ENCODE results near the gene MYOM3.

MYOM3 gene

DNA sequence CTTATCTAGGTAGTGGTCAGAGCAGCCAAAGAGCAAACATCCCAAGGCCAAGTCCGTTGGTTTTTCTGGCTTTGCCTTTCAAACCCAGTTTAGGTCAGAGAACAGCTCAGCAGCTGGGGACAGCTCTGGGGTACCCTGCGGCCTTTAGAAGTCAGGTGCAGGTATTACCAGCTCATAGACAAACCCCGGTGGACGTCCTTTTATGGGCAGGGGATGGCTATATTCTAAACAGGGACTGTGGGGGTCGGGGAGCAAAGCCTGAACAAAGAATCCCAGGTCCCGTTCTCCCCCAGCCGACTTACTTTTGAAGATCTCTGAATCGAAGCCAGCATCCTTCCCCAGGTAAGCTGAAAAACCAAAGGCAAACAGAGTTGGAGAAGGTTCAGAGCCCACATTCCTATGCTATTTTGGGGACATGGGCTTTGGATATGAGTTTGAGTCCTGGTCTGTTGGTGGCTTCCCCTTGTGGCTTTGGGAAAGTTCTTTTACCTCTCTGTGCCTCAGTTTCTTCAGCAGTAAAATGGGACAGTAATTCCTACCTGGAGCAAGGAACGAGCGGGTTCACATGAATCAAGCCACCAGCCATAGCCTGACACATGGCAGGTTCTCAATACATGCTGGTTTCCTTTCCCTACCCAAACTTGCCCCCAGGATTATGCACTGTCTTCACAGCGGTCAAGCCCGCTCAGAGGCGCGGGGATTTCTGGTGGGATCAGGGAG lies 16.6 kb downstream of the MYOM3 start:
- DNase-seq, result no peak

GRCh38 chr1:24094554-24094953 lies 17.4 kb downstream of the MYOM3 start:
- DNase-seq, result no peak

DNA sequence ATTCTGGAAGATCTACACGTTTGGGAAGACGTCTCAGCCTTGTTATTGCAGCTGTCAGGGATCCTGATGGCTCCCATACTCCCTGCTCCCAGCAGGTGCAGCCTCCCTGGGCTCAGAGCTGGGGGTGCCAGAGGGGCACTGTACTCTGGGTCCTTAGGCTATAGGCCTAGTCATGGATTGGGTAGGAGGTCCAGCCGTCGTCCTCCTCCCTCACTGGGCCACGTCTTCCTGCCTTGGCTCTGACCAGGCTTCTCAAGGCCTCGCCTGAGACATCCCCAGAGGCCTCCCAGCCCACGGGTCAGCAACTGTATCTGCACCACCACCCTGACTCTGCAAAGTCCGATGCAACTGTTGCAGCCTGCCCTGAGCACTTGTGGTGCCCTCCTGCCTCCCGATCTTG lies 18.2 kb downstream of the MYOM3 start:
- DNase-seq, result no peak

DNA sequence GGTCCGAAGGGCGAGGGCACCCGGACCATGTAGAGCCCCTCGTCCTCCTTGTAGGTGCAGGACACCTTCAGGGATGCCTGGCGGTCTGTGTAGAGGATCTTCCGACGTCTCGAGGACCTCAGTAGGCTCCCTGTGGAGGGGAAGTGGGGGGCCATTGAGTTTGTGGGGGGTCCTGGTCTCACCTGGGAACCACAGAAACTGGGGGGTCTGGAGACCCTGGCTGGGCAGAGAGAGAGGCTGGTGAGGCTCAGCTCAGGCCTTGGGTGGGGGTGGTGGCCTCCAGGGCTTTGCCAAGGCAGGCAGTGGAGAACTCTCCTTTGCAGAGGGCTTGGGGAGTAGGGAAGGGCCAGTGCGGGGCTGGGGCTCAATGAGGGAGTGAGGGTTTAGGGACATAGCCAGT lies 19.0 kb downstream of the MYOM3 start:
- no peak for DNase-seq

GRCh38 chr1:24091971-24092482 lies 19.9 kb downstream of the MYOM3 start:
- DNase-seq, result no peak

- no peak for DNase-seq
Measured at GRCh38 chr1:24090736-24091135, 21.2 kb downstream of the MYOM3 start.

DNA sequence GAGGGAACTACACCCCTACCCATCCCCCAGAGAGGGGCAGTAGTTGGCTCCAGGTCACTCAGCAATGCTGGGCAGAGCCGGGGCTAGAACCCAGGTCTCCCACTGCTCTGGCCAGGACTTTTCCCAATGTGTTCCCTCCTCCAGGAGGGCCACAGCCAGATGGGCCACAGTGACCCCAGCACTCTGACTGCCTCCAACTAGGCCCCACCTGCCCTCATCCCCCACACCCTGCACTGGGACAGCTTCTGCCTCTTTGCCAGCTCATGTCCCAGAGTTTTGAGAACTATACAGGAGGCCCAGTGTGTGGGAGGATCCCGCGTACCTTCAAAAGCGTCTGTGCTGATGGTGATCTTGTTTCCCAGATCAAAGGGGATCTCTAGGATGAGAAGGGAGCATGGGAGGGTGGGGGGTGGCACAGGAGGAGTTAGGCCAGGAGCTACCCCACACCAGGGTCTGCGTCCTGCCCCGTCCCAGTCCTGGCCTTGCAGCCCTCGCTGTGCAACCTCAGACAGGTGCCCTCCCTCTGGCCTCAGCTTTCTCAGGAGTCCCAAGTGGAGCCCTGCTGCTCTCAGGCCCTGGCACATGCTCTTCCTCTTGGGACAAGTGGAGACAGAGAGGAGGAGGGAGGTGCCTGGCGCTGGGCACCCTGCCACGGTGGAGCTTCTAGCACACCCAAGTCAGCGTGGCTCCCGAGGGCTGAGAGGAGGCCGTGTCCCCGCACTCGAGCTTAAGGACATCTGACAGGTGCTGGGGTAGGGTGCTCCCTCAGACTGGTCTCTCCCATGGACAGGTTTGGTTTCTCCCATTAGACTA lies 22.0 kb downstream of the MYOM3 start:
- DNase-seq, result no peak

DNA sequence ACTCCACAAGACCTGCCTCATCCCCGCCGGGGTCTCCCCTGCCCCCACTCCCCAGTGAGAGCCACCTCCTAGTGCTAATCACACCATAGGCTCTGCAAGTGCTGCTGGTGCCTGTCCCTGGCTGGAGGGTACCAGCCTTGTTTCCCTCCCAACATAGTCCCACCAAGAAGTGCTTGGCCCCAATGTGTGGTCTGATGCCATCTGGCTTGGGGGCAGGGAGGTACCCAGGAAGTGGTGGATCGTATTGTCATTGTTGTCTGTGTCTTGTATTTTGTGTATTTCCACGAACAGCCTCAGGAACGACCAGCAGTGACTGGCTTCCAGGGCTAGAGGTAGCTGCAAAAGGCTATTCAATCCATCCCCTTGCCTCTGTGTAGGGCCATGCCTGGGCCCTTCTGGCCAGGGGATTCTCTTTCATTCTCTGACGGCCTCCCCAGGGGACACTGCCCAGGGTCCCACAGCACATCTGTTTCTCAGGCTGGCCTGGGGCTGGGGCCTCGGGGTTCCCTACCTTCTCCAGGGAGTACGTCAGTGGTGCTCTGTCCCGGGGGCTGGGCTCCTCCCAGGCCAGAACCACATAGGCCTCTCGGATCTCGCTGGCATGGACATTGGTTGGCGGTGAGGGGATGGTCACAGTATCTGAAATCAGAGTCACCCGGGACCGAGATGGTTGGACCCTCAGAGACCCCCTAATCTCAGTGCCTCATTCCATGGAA lies 22.8 kb downstream of the MYOM3 start:
- DNase-seq, result no peak

DNA sequence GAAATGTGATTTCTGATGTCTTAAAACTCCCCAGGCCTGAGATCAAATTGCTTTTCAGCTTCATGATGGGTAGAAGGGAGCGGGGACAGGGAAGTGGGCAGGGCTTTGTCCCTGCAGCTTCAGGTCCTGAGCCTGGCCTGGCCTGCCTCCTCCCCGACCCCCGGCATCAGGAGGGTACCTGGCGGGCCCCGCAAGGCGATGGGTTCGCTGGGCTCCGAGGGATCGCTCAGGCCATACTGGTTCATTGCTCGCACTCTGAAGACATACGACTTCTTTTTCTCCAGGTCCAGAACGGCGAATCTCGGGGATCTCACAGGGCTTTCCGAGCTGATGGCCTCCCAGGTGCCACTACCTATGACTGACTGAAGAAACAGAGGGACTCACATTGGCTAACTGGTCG lies 25.5 kb downstream of the MYOM3 start:
- no peak for DNase-seq

DNA sequence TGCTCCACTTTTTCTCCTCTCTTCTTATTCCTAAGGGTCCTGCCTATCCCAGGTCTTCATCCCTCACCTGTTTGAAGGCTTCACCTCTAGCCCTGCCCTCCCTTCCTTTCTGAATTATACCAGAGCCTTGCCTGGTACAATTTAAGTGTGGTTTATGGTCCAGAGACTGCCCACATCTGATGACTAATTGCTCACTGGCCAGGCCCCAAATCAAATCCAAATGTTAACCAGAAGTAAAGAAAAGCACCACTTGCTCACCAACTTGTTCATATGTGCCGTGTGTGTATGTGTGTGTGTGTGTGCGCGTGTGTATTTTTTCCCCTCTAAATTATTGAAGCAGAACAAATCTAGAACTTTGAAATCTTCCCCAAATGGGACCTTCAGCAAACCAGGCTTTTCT lies 26.4 kb downstream of the MYOM3 start:
- no peak for DNase-seq

- DNase-seq, result no peak
Measured at GRCh38 chr1:24085007-24085406, 26.9 kb downstream of the MYOM3 start.

GRCh38 chr1:24084050-24084449 lies 27.9 kb downstream of the MYOM3 start:
- no peak for DNase-seq

GRCh38 chr1:24082372-24082771 lies 29.6 kb downstream of the MYOM3 start:
- DNase-seq, result no peak

DNA sequence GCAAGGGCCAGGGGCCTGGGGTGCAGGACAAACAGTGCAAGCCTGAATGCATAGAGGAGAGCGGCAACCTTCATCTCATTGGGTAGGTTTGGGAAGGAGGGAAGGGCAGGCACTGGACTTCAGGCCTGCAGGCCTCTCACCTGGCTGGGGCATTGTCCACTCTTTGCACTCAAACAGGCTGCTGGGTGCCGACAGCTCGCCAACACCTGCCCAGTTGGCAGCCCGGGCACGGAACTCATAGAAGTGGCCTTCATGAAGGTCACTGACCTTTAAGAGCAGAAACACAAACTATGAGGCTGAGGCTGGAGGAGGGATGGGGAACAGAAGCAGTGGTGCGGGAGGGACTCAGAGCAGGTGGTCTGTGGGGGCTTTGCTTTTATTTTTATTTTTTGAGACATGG lies 30.7 kb downstream of the MYOM3 start:
- no peak for DNase-seq

DNA sequence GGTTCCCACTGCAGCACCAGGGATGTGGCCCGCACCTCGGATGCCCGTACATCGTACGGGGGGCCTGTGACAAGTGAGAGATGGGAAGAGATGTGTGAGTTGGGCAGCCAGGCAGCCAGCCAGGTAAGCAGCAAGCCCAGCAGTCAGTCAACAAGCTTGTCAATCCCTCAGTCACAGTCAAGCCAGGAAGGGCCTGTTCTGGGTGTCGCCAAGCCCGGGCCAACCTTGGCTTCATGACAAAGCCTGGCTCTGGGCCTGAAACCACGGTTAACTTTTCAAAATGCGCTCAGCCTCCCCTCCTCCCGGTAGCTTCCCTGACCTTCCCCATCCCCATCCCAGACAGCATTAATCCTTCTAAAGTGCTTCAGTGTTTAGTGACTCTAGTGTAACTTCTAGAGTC lies 31.8 kb downstream of the MYOM3 start:
- DNase-seq, result no peak

GRCh38 chr1:24077278-24077978 lies 34.5 kb downstream of the MYOM3 start:
- no peak for DNase-seq

GRCh38 chr1:24075946-24076345 lies 36.0 kb downstream of the MYOM3 start:
- no peak for DNase-seq

DNA sequence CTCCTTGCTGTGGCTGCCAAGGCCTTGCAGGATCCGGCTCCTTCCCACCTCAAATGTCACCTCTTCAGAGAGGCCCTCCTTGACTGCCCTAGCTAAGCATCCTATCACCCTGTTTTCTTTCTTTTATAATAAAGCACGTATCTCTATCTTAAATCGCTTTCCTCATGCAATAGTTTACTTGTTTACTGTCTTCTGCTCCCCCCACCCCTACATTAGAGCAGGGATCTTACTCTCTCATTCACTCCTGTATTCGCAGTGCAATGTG lies 36.4 kb downstream of the MYOM3 start:
- no peak for DNase-seq

- no peak for DNase-seq
Measured at GRCh38 chr1:24074817-24075589, 36.9 kb downstream of the MYOM3 start.

DNA sequence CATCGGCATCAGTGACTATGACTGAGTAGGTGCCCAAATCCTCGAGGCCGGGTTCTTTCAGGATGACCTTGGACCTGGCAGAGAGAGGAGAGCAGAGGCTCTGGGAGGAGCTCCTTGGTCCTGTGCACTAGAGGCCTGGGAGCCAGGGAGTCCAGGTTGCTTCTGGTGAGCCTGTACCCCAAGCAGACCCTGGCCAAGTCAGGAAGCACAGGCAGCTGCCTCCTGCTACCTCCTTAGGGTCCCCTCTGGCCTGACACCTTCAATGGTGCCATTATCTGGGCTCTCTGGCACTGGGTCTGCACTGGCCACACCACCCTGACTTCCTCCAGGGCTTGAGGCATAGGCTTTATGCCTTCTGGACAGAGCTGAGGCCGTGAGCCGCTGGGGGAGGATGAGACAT lies 37.7 kb downstream of the MYOM3 start:
- no peak for DNase-seq

- no peak for DNase-seq
Measured at GRCh38 chr1:24071941-24072340, 40.0 kb downstream of the MYOM3 start.

DNA sequence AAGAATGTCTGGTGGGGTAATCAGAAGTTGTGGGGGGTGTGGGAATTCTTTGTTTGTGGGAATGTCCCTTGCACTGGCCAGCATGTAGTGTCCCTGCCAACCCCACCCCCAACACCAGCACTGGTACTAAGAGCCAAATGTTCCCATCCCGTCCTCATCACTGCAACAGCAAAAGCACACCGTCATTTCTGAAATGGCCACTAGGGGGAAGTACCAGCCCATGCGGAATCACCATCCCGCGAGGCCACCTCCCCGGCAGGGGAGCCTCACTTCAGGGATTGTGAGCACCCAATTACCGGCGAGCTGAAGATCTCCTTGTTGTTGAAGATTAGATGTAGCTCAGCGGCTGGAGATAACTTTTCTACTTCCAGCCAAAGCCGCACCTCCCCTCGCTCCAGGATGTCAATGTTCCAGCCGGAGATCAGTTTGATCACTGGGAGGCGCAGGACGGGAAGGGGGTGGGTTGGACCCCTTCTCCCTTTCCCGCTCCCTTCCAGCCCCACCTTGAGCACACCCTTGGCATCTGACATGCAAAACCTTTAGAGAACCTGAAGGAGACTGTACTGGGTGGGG lies 41.0 kb downstream of the MYOM3 start:
- DNase-seq, result peak; percentile 74

Measured in CD4-positive, alpha-beta T cell treated with Interleukin-10 for 1 hour (primary cell).